ENCODE results near the gene NBPF6.
"Not testable (repeated sequence)": the region's sequence is repeated elsewhere in the genome, so short reads cannot be mapped to it uniquely, and the experiment has no call there.

Gene NBPF6

GRCh38 chr1:108450043-108450442 is at the start of gene NBPF6:
Gene NBPF6, plus strand, starts transcription at chr1:108450343. Its CDS starts 259 bp downstream, at chr1:108450602.
- not testable (repeated sequence) for DNase-seq (ENCODE audit: low spot score)

- not testable (repeated sequence) for DNase-seq (ENCODE audit: low spot score)
These were observed 38.9 kb upstream of the NBPF6 start for GRCh38 chr1:108411098-108411833.

- DNase-seq (ENCODE audit: low spot score): not testable (repeated sequence)
These were observed 30.0 kb upstream of the NBPF6 start for GRCh38 chr1:108420129-108420528.

- DNase-seq (ENCODE audit: low spot score): not testable (repeated sequence)
These were observed 28.9 kb upstream of the NBPF6 start for GRCh38 chr1:108421061-108421916.

GRCh38 chr1:108426877-108427276 is 23.3 kb upstream of the NBPF6 start:
- DNase-seq (ENCODE audit: low spot score): not testable (repeated sequence)

- not testable (repeated sequence) for DNase-seq (ENCODE audit: low spot score)
These were observed 18.1 kb upstream of the NBPF6 start for GRCh38 chr1:108432002-108432401.

DNA sequence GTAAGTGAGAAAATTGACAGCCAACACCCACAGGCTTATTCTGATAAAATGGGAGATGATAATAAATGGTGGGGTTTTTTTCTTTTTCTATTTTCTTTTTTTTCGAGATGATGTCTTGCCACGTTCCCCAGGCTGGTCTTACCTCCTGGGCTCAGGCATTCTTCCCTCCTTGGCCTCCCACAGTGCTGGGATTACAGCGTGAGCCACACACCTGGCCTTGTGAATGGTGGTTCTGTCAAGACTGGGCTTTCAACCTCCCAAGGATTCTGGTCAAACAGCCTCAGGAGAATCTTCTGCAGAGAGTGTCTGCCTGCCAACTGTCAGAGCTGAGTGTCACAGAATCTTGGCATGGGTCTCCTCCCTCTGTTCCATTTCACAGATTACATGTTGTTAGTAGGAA is 16.7 kb upstream of the NBPF6 start:
- not testable (repeated sequence) for DNase-seq (ENCODE audit: low spot score)

GRCh38 chr1:108438536-108438935 is 11.6 kb upstream of the NBPF6 start:
- DNase-seq (ENCODE audit: low spot score): not testable (repeated sequence)

- DNase-seq (ENCODE audit: low spot score): not testable (repeated sequence)
These were observed 4.4 kb downstream of the NBPF6 start for GRCh38 chr1:108454521-108454920.

GRCh38 chr1:108458661-108459060 is 8.5 kb downstream of the NBPF6 start:
- DNase-seq (ENCODE audit: low spot score): not testable (repeated sequence)

- not testable (repeated sequence) for DNase-seq (ENCODE audit: low spot score)
These were observed 11.6 kb downstream of the NBPF6 start for GRCh38 chr1:108461758-108462157.

DNA sequence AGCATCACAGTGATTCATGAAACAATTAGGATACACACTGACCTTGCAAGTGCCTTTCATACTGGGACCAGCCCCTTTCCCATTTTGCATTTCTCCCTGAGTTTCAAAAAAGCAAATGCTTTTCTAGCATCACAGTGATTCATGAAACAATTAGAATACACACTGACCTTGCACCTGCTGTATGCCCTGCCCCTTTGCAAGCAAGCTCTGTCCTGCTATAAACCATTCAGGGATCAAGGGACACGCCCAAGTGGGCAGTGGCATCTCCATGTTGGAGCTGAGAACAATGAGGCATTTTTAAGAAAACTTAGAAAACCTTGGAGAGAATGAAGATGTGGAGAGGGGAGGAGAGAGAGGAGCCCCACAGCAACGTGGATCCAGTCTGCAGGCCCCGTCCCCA is 13.8 kb downstream of the NBPF6 start:
- DNase-seq (ENCODE audit: low spot score): not testable (repeated sequence)

DNA sequence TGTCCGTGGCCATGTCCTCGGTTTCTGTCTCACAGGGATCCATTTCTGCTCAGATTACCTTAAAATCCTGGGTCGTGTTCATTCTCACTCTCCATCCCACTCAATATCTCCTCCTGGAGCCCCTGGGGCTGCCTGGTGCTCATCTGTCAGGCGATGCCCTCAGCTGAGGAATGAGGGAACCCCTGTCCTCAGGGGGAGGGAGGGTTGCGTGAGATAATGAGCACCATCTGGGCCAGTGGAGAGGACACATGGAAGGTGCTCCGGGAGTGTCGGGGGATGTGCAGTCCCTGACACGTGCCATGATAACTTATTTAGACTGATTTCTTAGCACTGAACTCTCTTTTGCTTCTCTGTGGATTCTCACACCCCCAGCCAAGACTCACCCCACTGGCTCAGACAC is 16.0 kb downstream of the NBPF6 start:
- DNase-seq (ENCODE audit: low spot score): not testable (repeated sequence)

- not testable (repeated sequence) for DNase-seq (ENCODE audit: low spot score)
These were observed 17.0 kb downstream of the NBPF6 start for GRCh38 chr1:108467155-108467554.

- DNase-seq (ENCODE audit: low spot score): not testable (repeated sequence)
These were observed 20.6 kb downstream of the NBPF6 start for GRCh38 chr1:108470750-108471149.

DNA sequence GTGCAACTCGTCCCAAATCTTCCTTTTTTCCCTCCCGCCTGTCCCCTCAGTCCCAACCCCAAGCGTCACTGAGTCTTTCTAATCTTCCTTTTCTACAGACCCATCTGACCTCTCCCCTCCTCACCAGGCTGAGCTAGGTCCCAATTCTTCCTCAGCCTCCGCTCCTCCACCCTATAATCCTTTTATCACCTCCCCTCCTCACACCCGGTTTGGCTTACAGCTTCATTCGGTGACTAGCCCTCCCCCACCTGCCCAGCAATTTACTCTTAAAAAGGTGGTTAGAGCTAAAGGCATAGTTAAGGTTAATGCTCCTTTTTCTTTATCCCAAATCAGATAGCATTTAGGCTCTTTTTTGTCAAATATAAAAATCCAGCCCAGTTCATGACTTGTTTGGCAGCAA is 24.4 kb downstream of the NBPF6 start:
- DNase-seq (ENCODE audit: low spot score): not testable (repeated sequence)

- no peak for DNase-seq (ENCODE audit: low spot score)
These were observed 28.4 kb downstream of the NBPF6 start for GRCh38 chr1:108478429-108479015.

- no peak for DNase-seq (ENCODE audit: low spot score)
These were observed 32.6 kb downstream of the NBPF6 start for GRCh38 chr1:108482708-108483107.

DNA sequence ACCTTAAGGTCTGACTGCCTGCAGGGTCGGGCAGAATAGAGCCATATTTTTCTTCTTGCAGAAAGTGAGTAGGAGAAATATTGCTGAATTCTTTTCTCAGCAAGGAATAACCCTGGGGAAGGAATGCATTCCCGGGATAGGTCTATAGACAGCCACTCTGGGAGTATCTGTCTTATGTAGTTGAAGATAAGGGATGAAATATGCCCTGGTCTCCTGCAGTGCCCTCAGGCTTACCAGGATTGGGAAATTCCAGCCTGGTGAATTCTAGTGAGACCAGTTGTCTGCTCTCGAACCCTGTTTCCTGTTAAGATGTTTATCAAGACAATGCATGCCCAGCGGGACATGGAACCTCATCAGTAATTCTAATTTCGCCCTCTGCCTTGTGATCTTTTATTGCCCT is 35.8 kb downstream of the NBPF6 start:
- not testable (repeated sequence) for DNase-seq (ENCODE audit: low spot score)

DNA sequence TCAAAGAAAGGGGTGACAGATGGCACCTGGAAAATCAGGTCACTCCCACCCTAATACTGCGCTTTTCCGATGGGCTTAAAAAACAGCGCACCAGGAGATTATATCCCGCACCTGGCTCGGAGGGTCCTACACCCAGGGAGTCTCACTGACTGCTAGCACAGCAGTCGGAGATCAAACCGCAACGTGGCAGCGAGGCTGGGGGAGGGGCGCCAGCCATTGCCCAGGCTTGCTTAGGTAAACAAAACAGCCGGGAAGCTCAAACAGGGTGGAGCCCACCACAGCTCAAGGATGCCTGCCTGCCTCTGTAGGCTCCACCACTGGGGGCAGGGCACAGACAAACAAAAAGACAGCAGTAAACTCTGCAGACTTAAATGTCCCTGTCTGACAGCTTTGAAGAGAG is 36.6 kb downstream of the NBPF6 start:
- DNase-seq (ENCODE audit: low spot score): not testable (repeated sequence)

GRCh38 chr1:108495008-108495407 is 44.9 kb downstream of the NBPF6 start:
- DNase-seq (ENCODE audit: low spot score): not testable (repeated sequence)

- not testable (repeated sequence) for DNase-seq (ENCODE audit: low spot score)
These were observed 46.7 kb downstream of the NBPF6 start for GRCh38 chr1:108496856-108497255.
